IMR-90 (cell line): ENCODE data around the gene NDUFC2. TPM values are rescaled to one million over a fixed set of nuclear protein-coding genes. Genes with fewer than 3 reads are reported as not detected.
A peak's percentile ranks its signal among the peaks of the same experiment; 100 is the strongest.

Experiments
- ATAC-seq: fragments of 200-7000 bp; cut with Tn5 transposase; 2 replicates; pipeline ENCODE4 v1.9.1; 2020; ENCODE audit warnings: low read depth, mild to moderate bottlenecking, moderate library complexity
- BruUV-seq: library from RNA; stranded (reverse); fragments of 400-500 nt; replicated peaks from 2 replicates; lab custom pipeline; 2021; lab: Mats Ljungman, UMichigan
- CTCF ChIA-PET: fragments of 300-600 bp; formaldehyde crosslinking; extraction: SDS; loops from one replicate; lab custom pipeline; 2021; ENCODE audit warnings: antibody characterized with exemption; lab: Yijun Ruan, JAX
- POLR2A ChIA-PET: fragments of 300-600 bp; sonication (Branson Sonifier 250); formaldehyde crosslinking; loops from one replicate; lab custom pipeline; 2022; ENCODE audit warnings: antibody characterized with exemption; ENCODE audit not compliant: unreplicated experiment; lab: Charles Lee
- DNase-seq: peaks from one replicate; pipeline ENCODE4 v3.0.0; 2013
- H2AFZ ChIP-seq: replicated peaks from 2 replicates; pipeline ENCODE3; 2013; ENCODE audit warnings: low read length, mild to moderate bottlenecking; ENCODE audit not compliant: poor library complexity
- H2AK5ac ChIP-seq: 2 replicates; pipeline ENCODE4 v1.6.1; 2013; ENCODE audit warnings: low read depth, low read length, inconsistent platforms
- H2AK9ac ChIP-seq: replicated peaks from 2 replicates; pipeline ENCODE3; 2013; ENCODE audit warnings: mild to moderate bottlenecking, low read depth, low read length, moderate library complexity; ENCODE audit not compliant: poor library complexity
- H2BK120ac ChIP-seq: 2 replicates; pipeline ENCODE4 v1.6.1; 2013; ENCODE audit warnings: low read depth, low read length, inconsistent platforms
- H2BK15ac ChIP-seq: 3 replicates; pipeline ENCODE4 v1.6.1; 2013; ENCODE audit warnings: low read depth, low read length, inconsistent platforms
- H2BK20ac ChIP-seq: 2 replicates; pipeline ENCODE4 v1.6.1; 2013; ENCODE audit warnings: low read depth, mild to moderate bottlenecking, inconsistent platforms, low read length, moderate library complexity
- H2BK5ac ChIP-seq: 2 replicates; pipeline ENCODE4 v1.6.1; 2013; ENCODE audit warnings: mild to moderate bottlenecking, low read depth, low read length, inconsistent platforms; ENCODE audit not compliant: poor library complexity, severe bottlenecking
- H3K14ac ChIP-seq: replicated peaks from 2 replicates; pipeline ENCODE4 v1.6.1; 2013; ENCODE audit warnings: low read depth, low read length, inconsistent platforms
- H3K18ac ChIP-seq: 2 replicates; pipeline ENCODE4 v1.6.1; 2013; ENCODE audit warnings: low read depth, low read length, control low read depth
- H3K23ac ChIP-seq: 2 replicates; pipeline ENCODE4 v1.6.1; 2013; ENCODE audit warnings: low read depth, low read length, inconsistent platforms
- H3K27ac ChIP-seq: 2 replicates; pipeline ENCODE4 v1.5.1; 2013; ENCODE audit warnings: mild to moderate bottlenecking, control low read depth, low read length; ENCODE audit not compliant: insufficient read depth
- H3K27me3 ChIP-seq: 2 replicates; pipeline ENCODE4 v1.6.1; 2013; ENCODE audit warnings: low read length; ENCODE audit not compliant: control insufficient read depth, insufficient read depth
- H3K36me3 ChIP-seq: 2 replicates; pipeline ENCODE4 v1.6.1; 2013; ENCODE audit warnings: low read length, mixed read lengths; ENCODE audit not compliant: control insufficient read depth, insufficient read depth
- H3K4ac ChIP-seq: 2 replicates; pipeline ENCODE4 v1.6.1; 2013; ENCODE audit warnings: low read depth, low read length, inconsistent platforms
- H3K4me1 ChIP-seq: 2 replicates; pipeline ENCODE4 v1.6.1; 2013; ENCODE audit warnings: low read length, mixed read lengths; ENCODE audit not compliant: control insufficient read depth, insufficient read depth
- H3K4me2 ChIP-seq: 2 replicates; pipeline ENCODE4 v1.6.1; 2013; ENCODE audit warnings: low read depth, mild to moderate bottlenecking, control low read depth, low read length, moderate library complexity
- H3K4me3 ChIP-seq: 2 replicates; pipeline ENCODE4 v1.5.1; 2013; ENCODE audit warnings: low read depth, mild to moderate bottlenecking, control low read depth, low read length, moderate library complexity; ENCODE audit not compliant: insufficient read depth
- H3K56ac ChIP-seq: 2 replicates; pipeline ENCODE4 v1.6.1; 2013; ENCODE audit warnings: low read length, inconsistent platforms; ENCODE audit not compliant: insufficient read depth; ENCODE audit errors: extremely low read depth
- H3K79me1 ChIP-seq, 2 experiments: 2 replicates each; pipeline ENCODE4 v1.6.1; 2013; ENCODE audit warnings: low read length in 2 of 2, inconsistent platforms in 1 of 2, low read depth in 1 of 2
- H3K9ac ChIP-seq: 2 replicates; pipeline ENCODE4 v1.6.1; 2013; ENCODE audit warnings: low read depth, low read length, control low read depth
- H3K9me1 ChIP-seq: 2 replicates; pipeline ENCODE4 v1.6.1; 2013; ENCODE audit warnings: low read length, inconsistent platforms; ENCODE audit not compliant: insufficient read depth
- H3K9me3 ChIP-seq: 2 replicates; pipeline ENCODE4 v1.6.1; 2013; ENCODE audit warnings: low read length; ENCODE audit not compliant: control insufficient read depth, insufficient read depth
- H4K20me1 ChIP-seq: 2 replicates; pipeline ENCODE4 v1.6.1; 2013; ENCODE audit warnings: low read length, inconsistent platforms; ENCODE audit not compliant: insufficient read depth
- H4K5ac ChIP-seq: 2 replicates; pipeline ENCODE4 v1.6.1; 2013; ENCODE audit warnings: mild to moderate bottlenecking, low read depth, low read length, control low read depth
- H4K8ac ChIP-seq, 2 experiments: 2 replicates each; pipeline ENCODE4 v1.6.1; 2013; ENCODE audit warnings: low read depth in 2 of 2, low read length in 2 of 2, control low read depth in 1 of 2, inconsistent platforms in 1 of 2
- H4K91ac ChIP-seq: 2 replicates; pipeline ENCODE4 v1.6.1; 2013; ENCODE audit warnings: low read depth, low read length, inconsistent platforms; ENCODE audit not compliant: insufficient read depth
- BHLHE40 ChIP-seq: fragments of 150-350 bp; IDR thresholded peaks from 2 replicates; pipeline ENCODE4 v1.6.1; 2016; ENCODE audit warnings: mild to moderate bottlenecking, low read depth, low read length
- CEBPB ChIP-seq: IDR thresholded peaks from 2 replicates; pipeline ENCODE4 v1.6.1; 2012; ENCODE audit warnings: low read depth, low read length, improper control_type of control experiment
- CHD1 ChIP-seq: IDR thresholded peaks from 2 replicates; pipeline ENCODE4 v1.6.1; 2012; ENCODE audit warnings: low read depth, low read length, improper control_type of control experiment
- CTCF ChIP-seq: conservative IDR thresholded peaks from 2 replicates; pipeline ENCODE4 v1.5.1; 2012; ENCODE audit warnings: mild to moderate bottlenecking, low read depth, low read length, improper control_type of control experiment
- ELK1 ChIP-seq: fragments of 150-350 bp; IDR thresholded peaks from 2 replicates; pipeline ENCODE4 v1.6.1; 2016; ENCODE audit warnings: low read depth, mild to moderate bottlenecking, low read length, moderate library complexity, borderline replicate concordance
- FOS ChIP-seq: fragments of 150-350 bp; IDR thresholded peaks from 2 replicates; pipeline ENCODE4 v1.6.1; 2016; ENCODE audit warnings: low read depth, low read length
- MAFK ChIP-seq: IDR thresholded peaks from 2 replicates; pipeline ENCODE4 v1.6.1; 2012; ENCODE audit warnings: low read depth, low read length, improper control_type of control experiment
- MAZ ChIP-seq: IDR thresholded peaks from 2 replicates; pipeline ENCODE4 v1.6.1; 2012; ENCODE audit warnings: low read depth, mild to moderate bottlenecking, low read length, improper control_type of control experiment, moderate library complexity, borderline replicate concordance
- MXI1 ChIP-seq: IDR thresholded peaks from 2 replicates; pipeline ENCODE4 v1.6.1; 2012; ENCODE audit warnings: low read depth, mild to moderate bottlenecking, low read length, moderate library complexity, borderline replicate concordance
- NFE2L2 ChIP-seq: fragments of 150-350 bp; IDR thresholded peaks from 2 replicates; pipeline ENCODE4 v1.6.1; 2016; ENCODE audit warnings: low read depth, mild to moderate bottlenecking, low read length
- POLR2A ChIP-seq: IDR thresholded peaks from 2 replicates; pipeline ENCODE4 v1.6.1; 2012; ENCODE audit warnings: mild to moderate bottlenecking, low read depth, low read length
- RAD21 ChIP-seq: IDR thresholded peaks from 2 replicates; pipeline ENCODE4 v1.6.1; 2012; ENCODE audit warnings: low read length, improper control_type of control experiment
- RCOR1 ChIP-seq: IDR thresholded peaks from 2 replicates; pipeline ENCODE4 v1.6.1; 2012; ENCODE audit warnings: mild to moderate bottlenecking, low read length, improper control_type of control experiment; ENCODE audit not compliant: insufficient replicate concordance
- RFX5 ChIP-seq: IDR thresholded peaks from 2 replicates; pipeline ENCODE4 v1.8.0; 2012; ENCODE audit warnings: low read depth, mild to moderate bottlenecking, low read length, moderate library complexity
- SMC3 ChIP-seq: fragments of 150-350 bp; IDR thresholded peaks from 2 replicates; pipeline ENCODE4 v1.6.1; 2016; ENCODE audit warnings: low read depth, mild to moderate bottlenecking, antibody characterized with exemption, low read length, moderate library complexity
- WGBS, 2 experiments: methylation state at CpG; one replicate each; pipeline versions ENCODE4 v1.1.5 to v1.1.7; 2013; ENCODE audit warnings: missing lambda C conversion rate in 2 of 2; ENCODE audit not compliant: insufficient read length in 1 of 2; ENCODE audit errors: extremely low coverage in 2 of 2; 5-methylcytosine and 5-hydroxymethylcytosine counted together
- dilution Hi-C: fragments of 300-500 bp; cut with HindIII; formaldehyde crosslinking; loops from one replicate; pipeline ENCODE4 v1.14.3; 2018; ENCODE audit warnings: low sequenced_read_pairs; ENCODE audit not compliant: unreplicated experiment
- in situ Hi-C: fragments of 300-500 bp; cut with MboI; formaldehyde crosslinking; loops from 3 replicates; pipeline ENCODE4 v1.14.3; 2019; ENCODE audit warnings: low sequenced_read_pairs, inconsistent platforms, mixed read lengths
- intact Hi-C: fragments of 100-400 bp; cut with micrococcal nuclease; formaldehyde crosslinking; loops from 2 replicates; pipeline ENCODE4 v1.10.0; 2022
- polyA plus RNA-seq, 3 experiments: library from polyadenylated mRNA; depleted of rRNA; stranded (reverse); fragments of >200 nt; gene quantifications; 2 replicates each; pipeline ENCODE4 v1.2.3, GENCODE V29; 2012; ENCODE audit warnings: low replicate concordance in 1 of 3
- total RNA-seq: library from RNA; depleted of rRNA; stranded (reverse); fragments of >200 nt; gene quantifications from 2 replicates; pipeline ENCODE4 v1.2.3, GENCODE V29; 2012
- TF ChIP-seq, protein P1 (sequence below): fragments of 150-350 bp; IDR thresholded peaks from 2 replicates; pipeline ENCODE4 v1.6.1; 2017; ENCODE audit warnings: mild to moderate bottlenecking, antibody characterized with exemption, low read length, low read depth

Gene NDUFC2
- total and polyA plus RNA-seq, 2 of the 4 experiments (the other 2 are of a cell fraction): 146 to 340 TPM

- H3K9me3 ChIP-seq: no peaks in the 10 kb centered on the region
- H2AK9ac ChIP-seq: no peak overlapping the region
- H3K56ac ChIP-seq: no peak overlapping the region
- H2AK5ac ChIP-seq: no peak overlapping the region
- H3K23ac ChIP-seq: no peak overlapping the region
- H2BK20ac ChIP-seq: no peak overlapping the region
- H2BK5ac ChIP-seq: no peak overlapping the region
- no peak overlapping the region for H3K4me3 ChIP-seq
- H3K18ac ChIP-seq: no peak overlapping the region
- dilution Hi-C loops (no loop called here), in situ Hi-C loops (no loop called here), intact Hi-C loops (no loop called here)
- H3K79me1 ChIP-seq: no peaks in the 10 kb centered on the region
- H3K9ac ChIP-seq: no peak overlapping the region
- ChIA-PET POLR2A (no interaction called here), CTCF (no interaction called here)
- H4K91ac ChIP-seq: no peak overlapping the region
- H4K5ac ChIP-seq: no peak overlapping the region
- DNase-seq: no peak
- no CpG with 5 or more reads among the region's 7 CpGs for WGBS, 2 experiments
- no peak overlapping the region for H4K8ac ChIP-seq
- no peak for ATAC-seq
- TF ChIP-seq CEBPB (no peak), ELK1 (no peak), MAZ (no peak), CTCF (no peak), SMC3 (no peak), FOS (no peak), NFE2L2 (no peak), CHD1 (no peak), MAFK (no peak), RCOR1 (no peak), MXI1 (no peak), BHLHE40 (no peak), POLR2A (no peak), RAD21 (no peak), RFX5 (no peak)
- TF ChIP-seq, protein P1, sequence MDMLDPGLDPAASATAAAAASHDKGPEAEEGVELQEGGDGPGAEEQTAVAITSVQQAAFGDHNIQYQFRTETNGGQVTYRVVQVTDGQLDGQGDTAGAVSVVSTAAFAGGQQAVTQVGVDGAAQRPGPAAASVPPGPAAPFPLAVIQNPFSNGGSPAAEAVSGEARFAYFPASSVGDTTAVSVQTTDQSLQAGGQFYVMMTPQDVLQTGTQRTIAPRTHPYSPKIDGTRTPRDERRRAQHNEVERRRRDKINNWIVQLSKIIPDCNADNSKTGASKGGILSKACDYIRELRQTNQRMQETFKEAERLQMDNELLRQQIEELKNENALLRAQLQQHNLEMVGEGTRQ: no peak
- H4K20me1 ChIP-seq: no peaks in the 10 kb centered on the region
- H3K4ac ChIP-seq: no peak overlapping the region
- H3K27me3 ChIP-seq: no peaks in the 10 kb centered on the region
- H2AFZ ChIP-seq: peak overlapping the region; percentile 95
- no peak overlapping the region for H2BK15ac ChIP-seq
- BruUV-seq: no TSS peak
- no peaks in the 10 kb centered on the region for H3K36me3 ChIP-seq
- no peak overlapping the region for H2BK120ac ChIP-seq
- 0 out of 2 replicates have a peak overlapping the region, but pooled peaks have one; percentile 65 for H3K4me2 ChIP-seq
- H3K14ac ChIP-seq: no peak overlapping the region
- H3K9me1 ChIP-seq: peaks cover 6% of the 10 kb centered on the region
- no peaks in the 10 kb centered on the region; the same call in 1 of the 2 replicates for H3K4me1 ChIP-seq
- H3K27ac ChIP-seq: no peak overlapping the region
Observed at GRCh38 chr11:78023426-78023825, 56.2 kb downstream of the NDUFC2 start.
